Testis (tissue), 3 donors: ENCODE measurements around the gene SLC2A6. TPM values are rescaled to one million over a fixed set of nuclear protein-coding genes. Genes with fewer than 3 reads are reported as not detected.

Experiments used
- DNase-seq: peaks from one replicate; pipeline ENCODE4 v3.0.0-alpha.2; 2019
- H3K27ac ChIP-seq, 2 donors: fragments of 200-600 bp; sonication (generic); one replicate each; pipeline ENCODE4 v1.5.1; 2019
- H3K27me3 ChIP-seq: fragments of 200-600 bp; sonication (generic); one replicate; pipeline ENCODE4 v1.5.1; 2019
- H3K36me3 ChIP-seq: fragments of 200-600 bp; sonication (generic); one replicate; pipeline ENCODE4 v1.5.1; 2017; ENCODE audit warnings: low read depth; ENCODE audit errors: missing control alignments
- H3K4me1 ChIP-seq: fragments of 200-600 bp; sonication (generic); one replicate; pipeline ENCODE4 v1.5.1; 2019
- H3K4me3 ChIP-seq, 2 donors: fragments of 200-600 bp; sonication (generic); one replicate each; pipeline ENCODE4 v1.5.1; 2017 to 2019
- H3K9me3 ChIP-seq: fragments of 200-600 bp; sonication (generic); one replicate; pipeline ENCODE4 v1.5.1; 2017
- POLR2A ChIP-seq: fragments of 450-650 bp; IDR thresholded peaks from one replicate; pipeline ENCODE4 v1.6.1; 2017; ENCODE audit warnings: antibody characterized with exemption, mild to moderate bottlenecking, moderate library complexity
- WGBS, 2 donors: methylation state at CpG; one replicate each; pipeline ENCODE4 v1.1.5; 2018; 5-methylcytosine and 5-hydroxymethylcytosine counted together
- intact Hi-C: fragments of 100-400 bp; cut with DNase I; formaldehyde crosslinking; loops from one replicate; pipeline ENCODE4 v1.15.1; 2023; ENCODE audit warnings: low total_unique reads
- polyA plus RNA-seq: library from polyadenylated mRNA; stranded (reverse); fragments of 350-450 nt; fragmentation: Illumina TruSeq; extraction: RNeasy Lipid Tissue Mini Kit (QIAGEN cat#74804); gene quantifications from one replicate; pipeline ENCODE4 v1.2.3, GENCODE V29; 2014; ENCODE audit warnings: low read depth, low replicate concordance; ENCODE audit not compliant: insufficient read depth
- total RNA-seq, 2 donors: library from RNA; depleted of rRNA; stranded (reverse); fragments of >200 nt; gene quantifications; one replicate each; pipeline ENCODE4 v1.2.3, GENCODE V29; 2016
- TF ChIP-seq, protein P1 (sequence below), 3 experiments: fragments of 450-650 bp in 2 of 3; fragments of 200-600 bp in 1 of 3; sonication (generic) in 1 of 3; IDR thresholded peaks; one replicate each; pipeline ENCODE4 v1.5.1; 2016 to 2019; ENCODE audit warnings: antibody characterized with exemption in 3 of 3, mild to moderate bottlenecking in 2 of 3, moderate library complexity in 1 of 3

Gene SLC2A6
- total and polyA plus RNA-seq, 3 donors from 2014 or later, result 2.6 to 3.5 (median 2.9) TPM

DNA sequence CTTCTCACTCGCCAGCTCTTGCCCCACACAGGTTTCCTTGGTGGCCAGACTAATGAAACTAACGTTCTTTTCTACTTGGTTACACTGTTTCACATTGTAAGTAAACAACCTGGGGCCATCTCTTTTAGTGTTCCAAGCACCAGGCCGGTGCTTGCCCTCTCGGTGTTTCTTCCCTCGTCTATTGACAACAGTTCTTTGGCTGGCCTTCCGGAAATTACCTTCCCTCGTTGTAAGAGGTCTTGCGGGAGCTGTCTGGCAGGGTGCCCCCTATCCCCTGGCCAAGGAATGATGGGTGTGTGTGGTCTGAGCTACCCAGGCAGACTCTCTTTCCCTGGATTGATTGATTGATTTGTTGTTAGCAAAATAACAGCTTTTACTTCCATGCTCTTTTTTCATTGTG is 46.8 kb upstream of the SLC2A6 start:
- Histone ChIP-seq H3K4me3 (no peak overlapping the region), H3K4me1 (peaks cover 40% of the 10 kb centered on the region), H3K9me3 (no peaks in the 10 kb centered on the region), H3K36me3 (no peaks in the 10 kb centered on the region), H3K27me3 (no peaks in the 10 kb centered on the region), H3K27ac (no peak overlapping the region)
- intact Hi-C loops, result no loop called here
- DNase-seq, result no peak
- TF ChIP-seq, protein P1, sequence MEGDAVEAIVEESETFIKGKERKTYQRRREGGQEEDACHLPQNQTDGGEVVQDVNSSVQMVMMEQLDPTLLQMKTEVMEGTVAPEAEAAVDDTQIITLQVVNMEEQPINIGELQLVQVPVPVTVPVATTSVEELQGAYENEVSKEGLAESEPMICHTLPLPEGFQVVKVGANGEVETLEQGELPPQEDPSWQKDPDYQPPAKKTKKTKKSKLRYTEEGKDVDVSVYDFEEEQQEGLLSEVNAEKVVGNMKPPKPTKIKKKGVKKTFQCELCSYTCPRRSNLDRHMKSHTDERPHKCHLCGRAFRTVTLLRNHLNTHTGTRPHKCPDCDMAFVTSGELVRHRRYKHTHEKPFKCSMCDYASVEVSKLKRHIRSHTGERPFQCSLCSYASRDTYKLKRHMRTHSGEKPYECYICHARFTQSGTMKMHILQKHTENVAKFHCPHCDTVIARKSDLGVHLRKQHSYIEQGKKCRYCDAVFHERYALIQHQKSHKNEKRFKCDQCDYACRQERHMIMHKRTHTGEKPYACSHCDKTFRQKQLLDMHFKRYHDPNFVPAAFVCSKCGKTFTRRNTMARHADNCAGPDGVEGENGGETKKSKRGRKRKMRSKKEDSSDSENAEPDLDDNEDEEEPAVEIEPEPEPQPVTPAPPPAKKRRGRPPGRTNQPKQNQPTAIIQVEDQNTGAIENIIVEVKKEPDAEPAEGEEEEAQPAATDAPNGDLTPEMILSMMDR (IDR thresholded peaks at IDR 0.05), result no peak
- TF ChIP-seq POLR2A, result no peak
- 54 to 60% methylated on average over 8 of the region's 8 CpGs for WGBS, 2 donors

DNA sequence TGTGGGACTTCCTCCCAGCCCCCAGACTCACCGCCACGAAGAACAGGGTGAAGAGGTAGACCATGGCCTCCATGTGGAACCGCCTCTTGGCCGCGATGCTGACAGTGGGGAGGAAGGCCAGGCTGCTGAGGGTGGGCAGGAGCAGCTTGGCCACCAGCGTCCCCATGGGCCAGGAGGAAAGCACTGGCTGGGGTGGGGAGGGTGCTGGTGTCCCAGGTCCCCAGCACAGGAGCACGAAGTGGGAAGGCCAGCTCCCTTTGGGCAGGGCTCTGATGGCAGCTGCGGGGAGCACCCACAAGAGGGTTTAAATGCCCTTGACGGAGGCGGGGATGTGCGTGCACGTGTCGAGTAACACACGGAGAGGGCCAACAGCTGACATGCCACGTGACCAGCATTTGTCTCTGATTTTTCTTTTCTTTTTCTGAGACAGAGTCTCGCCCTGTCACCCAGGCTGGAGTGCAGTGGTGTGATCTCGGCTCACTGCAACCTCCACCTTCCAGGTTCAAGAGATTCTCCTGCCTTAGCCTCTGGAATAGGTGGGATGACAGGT is 45.9 kb upstream of the SLC2A6 start, which contains the start of gene MYMK:
MYMK (minus strand) TSS at position 281 of the 550 bp plus-strand sequence; CDS start at position 166, 115 bp downstream.
- Histone ChIP-seq H3K27ac (no peak within 1 kb of the TSS), H3K4me3 (no peak within 1 kb of the TSS), H3K4me1 (peaks cover 40% of the 10 kb centered on the region), H3K36me3 (no peaks in the 10 kb centered on the region), H3K27me3 (no peaks in the 10 kb centered on the region), H3K9me3 (no peaks in the 10 kb centered on the region)
- TF ChIP-seq POLR2A, result no peak
- TF ChIP-seq, protein P1 (IDR thresholded peaks at IDR 0.05), result no peak
- 92 to 98% methylated on average over 4 to 17 of the region's 17 CpGs for WGBS, 2 donors
- intact Hi-C loops, result no loop called here
- no peak for DNase-seq

DNA sequence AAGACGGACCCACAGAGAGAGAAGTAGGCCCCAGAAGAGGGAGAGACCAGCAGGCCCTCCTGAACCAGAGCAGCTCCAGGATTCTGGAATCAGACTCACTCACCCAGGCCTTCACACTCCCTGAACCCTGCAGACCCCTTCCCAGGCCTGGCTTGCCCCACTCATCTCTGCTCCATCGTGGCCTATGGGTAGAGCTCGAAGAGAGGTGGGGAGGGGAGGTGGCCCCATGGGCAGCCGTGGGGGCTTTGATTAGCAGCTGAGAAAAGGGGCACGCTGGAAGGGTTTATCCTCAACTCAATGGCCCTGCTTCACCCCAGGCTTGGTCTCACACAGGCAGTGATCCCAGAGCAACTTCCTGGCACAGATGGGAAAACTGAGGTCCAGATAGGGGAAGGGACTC is 45.2 kb upstream of the SLC2A6 start:
- Histone ChIP-seq H3K9me3 (no peaks in the 10 kb centered on the region), H3K36me3 (no peaks in the 10 kb centered on the region), H3K27ac (no peak overlapping the region), H3K4me3 (no peak overlapping the region), H3K27me3 (no peaks in the 10 kb centered on the region), H3K4me1 (peaks cover 36% of the 10 kb centered on the region)
- intact Hi-C loops, result no loop called here
- no peak for DNase-seq
- WGBS, 2 donors, result 92 to 100% methylated on average over 5 of the region's 5 CpGs
- TF ChIP-seq POLR2A, result no peak
- TF ChIP-seq, protein P1 (IDR thresholded peaks at IDR 0.05), result no peak

DNA sequence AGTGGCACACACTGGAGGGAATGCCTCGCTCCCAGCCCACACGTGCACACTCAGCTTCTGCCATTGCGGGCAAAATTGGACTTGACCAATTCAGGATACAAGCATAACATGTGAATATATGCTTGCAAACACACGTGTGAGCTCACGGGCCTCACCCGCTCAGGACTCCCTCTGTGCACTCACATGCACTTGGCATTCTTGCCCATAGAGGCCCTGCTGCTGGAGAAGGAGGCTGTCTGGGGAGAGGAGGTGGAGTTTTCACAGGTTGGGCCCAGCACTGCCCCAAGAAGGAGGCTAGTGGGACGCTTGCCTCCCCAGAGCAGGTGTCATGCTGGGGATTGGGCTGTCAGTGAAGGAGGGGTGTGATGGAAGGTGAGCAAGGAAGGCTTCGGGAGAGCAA is 44.2 kb upstream of the SLC2A6 start:
- Histone ChIP-seq H3K4me3 (no peak overlapping the region), H3K27me3 (no peaks in the 10 kb centered on the region), H3K27ac (no peak overlapping the region), H3K4me1 (peaks cover 26% of the 10 kb centered on the region), H3K9me3 (no peaks in the 10 kb centered on the region), H3K36me3 (no peaks in the 10 kb centered on the region)
- TF ChIP-seq POLR2A, result no peak
- TF ChIP-seq, protein P1 (IDR thresholded peaks at IDR 0.05), result no peak
- DNase-seq, result no peak
- intact Hi-C loops, result no loop called here
- 96% methylated on average over 7 to 8 of the region's 8 CpGs for WGBS, 2 donors
